DMS153 (cell line): ENCODE data around the gene NDUFB2.
A peak's percentile ranks its signal among the peaks of the same experiment; 100 is the strongest.
"Not testable (repeated sequence)": the region's sequence is repeated elsewhere in the genome, so short reads cannot be mapped to it uniquely, and the experiment has no call there.

ENCODE experiments used
- DNase-seq: peaks from one replicate; lab custom pipeline; 2025; lab: John Stamatoyannopoulos, UW

Gene NDUFB2

GRCh38 chr7:140689199-140690152 lies 7.0 kb upstream of the NDUFB2 start:
- DNase-seq = no peak

DNA sequence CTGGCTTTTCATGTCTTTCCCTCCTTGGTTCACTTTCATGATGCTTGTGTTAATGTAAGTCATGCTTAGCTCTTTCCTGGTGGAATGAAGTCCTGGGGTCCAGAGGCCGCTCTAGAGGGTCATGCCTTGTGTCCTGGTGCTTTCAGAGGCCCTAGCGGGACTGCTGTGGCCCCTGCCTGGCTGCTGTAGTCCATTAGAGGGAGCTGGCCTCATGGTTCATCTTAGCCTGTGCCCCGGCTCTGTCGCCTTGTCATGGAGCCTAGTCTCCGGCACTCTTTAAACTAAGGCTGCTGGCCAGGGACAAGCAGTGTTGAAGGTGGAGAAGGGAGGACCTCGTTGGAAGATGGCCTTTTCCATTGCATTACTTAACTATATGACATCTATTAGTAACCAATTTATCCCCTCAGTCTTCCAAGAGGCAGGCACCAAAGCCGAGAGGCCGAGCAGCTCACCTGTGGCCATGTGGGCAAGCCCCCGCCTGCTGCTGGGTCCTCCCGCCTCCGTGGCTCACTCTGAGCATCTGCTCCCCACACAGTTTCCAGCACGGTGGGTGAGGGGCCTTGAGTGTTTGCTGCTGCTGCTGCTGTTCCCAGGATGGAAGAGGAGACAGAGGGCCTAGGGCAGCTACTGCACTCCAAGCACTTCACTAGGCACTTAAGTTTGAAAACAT lies 5.0 kb upstream of the NDUFB2 start:
- DNase-seq = no peak

GRCh38 chr7:140693849-140694248 lies 2.7 kb upstream of the NDUFB2 start:
- DNase-seq = not testable (repeated sequence)

- DNase-seq = no peak
These were observed 1.9 kb upstream of the NDUFB2 start for GRCh38 chr7:140694592-140694991.

DNA sequence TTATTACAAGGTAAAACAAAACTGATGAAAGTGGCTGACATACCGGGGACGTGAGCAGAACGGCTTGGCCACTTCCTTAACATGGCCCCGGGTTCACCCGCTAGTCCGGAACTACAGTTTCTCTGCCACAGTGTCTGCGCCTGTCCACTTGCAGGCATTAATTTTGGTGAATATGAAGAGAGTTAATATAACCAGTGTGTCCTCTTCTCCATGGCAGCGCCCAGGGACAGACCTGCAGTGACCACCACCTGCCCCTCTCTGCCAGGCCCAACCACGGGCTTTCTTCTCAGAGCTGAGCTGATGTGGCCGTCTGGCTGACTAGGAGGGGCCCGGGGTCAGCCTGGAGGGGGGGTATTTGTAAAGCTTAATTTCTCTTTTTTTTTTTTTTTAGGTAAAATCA lies 1.1 kb upstream of the NDUFB2 start:
- no peak for DNase-seq

DNA sequence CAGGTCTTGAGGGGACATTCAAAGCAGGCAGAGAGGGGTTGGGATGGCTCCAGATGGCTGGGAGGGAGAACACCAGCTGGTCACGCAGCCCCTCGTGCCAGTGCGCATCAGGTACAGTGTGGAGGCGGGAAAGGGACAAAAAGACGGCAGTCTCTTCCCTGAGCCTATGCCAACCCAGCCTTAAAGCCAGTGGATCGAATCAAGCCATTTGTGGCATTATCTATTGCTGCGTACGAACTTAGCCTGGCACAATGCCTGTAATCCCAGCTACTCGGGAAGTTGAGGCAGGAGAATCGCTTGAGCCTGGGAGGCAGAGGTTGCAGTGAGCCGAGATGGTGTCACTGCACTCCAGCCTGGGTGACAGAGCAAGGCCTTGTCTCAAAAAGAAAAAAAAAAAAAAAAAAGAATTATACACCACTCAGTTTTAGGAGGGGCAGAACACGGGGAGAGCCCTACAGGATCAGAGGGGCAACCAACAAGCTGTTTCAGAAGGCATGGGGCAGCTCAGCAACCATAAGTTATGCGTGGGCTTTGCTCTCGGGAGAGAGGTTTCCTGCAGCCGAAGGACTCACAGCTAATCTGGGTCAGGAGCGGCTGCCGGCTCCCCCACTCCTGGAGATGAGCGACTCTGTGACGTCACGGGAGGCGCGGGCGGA lies 356 bp upstream of the NDUFB2 start:
- peak; percentile 76 for DNase-seq

GRCh38 chr7:140697447-140698143 lies 1.1 kb downstream of the NDUFB2 start:
- DNase-seq = no peak

DNA sequence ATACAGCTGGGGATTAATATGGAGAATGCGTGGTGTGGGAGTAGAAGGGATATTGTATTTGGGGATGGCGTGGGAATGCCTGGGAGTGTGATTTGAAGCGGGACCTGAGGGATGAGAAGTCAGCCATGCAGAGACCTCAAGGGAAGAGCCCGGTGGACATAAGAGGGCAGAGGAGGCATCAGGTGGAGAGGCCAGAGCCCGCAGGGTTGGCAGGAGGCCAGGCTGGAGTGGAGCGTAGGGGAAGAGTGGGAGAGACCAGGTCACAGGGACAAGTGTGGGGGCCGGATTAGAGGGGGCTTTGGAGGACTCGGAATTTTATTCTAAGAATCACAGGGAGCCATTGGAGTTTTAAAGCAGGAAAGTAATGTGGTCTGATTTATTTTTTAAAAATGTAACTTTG lies 2.0 kb downstream of the NDUFB2 start:
- DNase-seq = no peak

DNA sequence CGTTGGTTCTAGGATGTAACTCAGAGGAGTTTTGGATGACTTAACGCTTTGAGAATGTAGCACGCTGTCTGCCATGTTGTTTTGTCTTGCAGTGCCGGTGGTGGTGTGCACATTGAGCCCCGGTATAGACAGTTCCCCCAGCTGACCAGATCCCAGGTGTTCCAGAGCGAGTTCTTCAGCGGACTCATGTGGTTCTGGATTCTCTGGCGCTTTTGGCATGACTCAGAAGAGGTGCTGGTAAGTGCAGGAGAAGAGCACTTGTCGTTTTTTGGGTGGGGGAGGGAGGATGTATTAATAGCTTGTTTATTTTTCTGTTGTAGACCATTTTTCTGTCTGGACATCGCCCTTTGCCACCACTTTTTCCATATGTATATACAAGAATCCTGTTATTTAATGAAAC lies 6.3 kb downstream of the NDUFB2 start:
- no peak for DNase-seq

DNA sequence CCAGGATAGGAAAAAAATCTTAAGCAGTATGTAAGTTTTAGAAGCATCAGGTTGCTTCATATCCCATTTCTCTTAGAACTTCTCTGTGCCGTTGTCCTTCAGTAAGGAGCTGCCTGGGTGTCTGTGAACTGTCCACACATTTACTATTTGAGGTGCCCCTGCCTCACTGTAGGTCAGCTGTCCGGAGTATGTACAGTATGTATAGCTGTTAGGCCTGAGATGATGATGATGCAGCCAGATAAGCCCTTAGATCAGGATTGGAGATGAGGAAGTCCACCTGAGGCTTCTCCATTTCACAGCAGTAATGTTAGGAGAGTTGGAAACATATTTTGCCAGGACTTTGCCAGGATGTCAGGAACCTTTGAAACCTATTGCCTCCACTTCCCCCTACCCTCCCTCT lies 7.7 kb downstream of the NDUFB2 start:
- no peak for DNase-seq

GRCh38 chr7:140707132-140707531 lies 10.6 kb downstream of the NDUFB2 start:
- no peak for DNase-seq

DNA sequence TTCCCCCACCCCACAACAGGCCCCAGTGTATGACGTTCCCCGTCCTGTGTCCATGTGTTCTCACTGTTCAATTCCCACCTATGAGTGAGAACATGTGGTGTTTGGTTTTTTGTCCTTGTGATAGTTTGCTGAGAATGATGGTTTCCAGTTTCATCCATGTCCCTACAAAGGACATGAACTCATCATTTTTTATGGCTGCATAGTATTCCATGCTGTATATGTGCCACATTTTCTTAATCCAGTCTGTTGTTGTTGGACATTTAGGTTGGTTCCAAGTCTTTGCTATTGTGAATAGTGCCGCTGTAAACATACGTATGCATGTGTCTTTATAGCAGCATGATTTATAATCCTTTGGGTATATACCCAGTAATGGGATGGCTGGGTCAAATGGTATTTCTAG lies 12.3 kb downstream of the NDUFB2 start:
- not testable (repeated sequence) for DNase-seq

GRCh38 chr7:140712392-140712791 lies 15.9 kb downstream of the NDUFB2 start:
- DNase-seq = not testable (repeated sequence)

GRCh38 chr7:140714331-140715040 lies 18.0 kb downstream of the NDUFB2 start:
- DNase-seq = no peak

DNA sequence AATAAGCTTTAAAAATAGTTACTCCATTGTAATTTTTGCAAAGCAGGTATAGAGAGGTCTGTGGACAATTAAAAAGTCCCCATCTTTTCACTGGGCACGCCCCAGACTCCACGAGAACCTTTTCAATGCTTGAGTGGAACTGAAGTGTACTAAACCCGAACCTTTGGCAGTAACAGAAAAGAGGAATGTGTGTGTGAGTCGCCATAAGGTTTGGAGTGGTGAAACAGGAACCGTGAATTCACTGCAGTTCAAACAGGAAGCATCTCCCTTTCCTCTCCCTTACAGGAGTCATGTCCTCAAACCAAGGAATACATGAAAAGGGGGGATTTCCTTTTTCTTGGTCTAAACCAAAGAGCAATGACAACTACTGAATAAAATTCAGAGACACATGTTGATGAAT lies 23.2 kb downstream of the NDUFB2 start:
- DNase-seq = no peak

- DNase-seq = no peak
These were observed 25.7 kb downstream of the NDUFB2 start for GRCh38 chr7:140722254-140722653.

DNA sequence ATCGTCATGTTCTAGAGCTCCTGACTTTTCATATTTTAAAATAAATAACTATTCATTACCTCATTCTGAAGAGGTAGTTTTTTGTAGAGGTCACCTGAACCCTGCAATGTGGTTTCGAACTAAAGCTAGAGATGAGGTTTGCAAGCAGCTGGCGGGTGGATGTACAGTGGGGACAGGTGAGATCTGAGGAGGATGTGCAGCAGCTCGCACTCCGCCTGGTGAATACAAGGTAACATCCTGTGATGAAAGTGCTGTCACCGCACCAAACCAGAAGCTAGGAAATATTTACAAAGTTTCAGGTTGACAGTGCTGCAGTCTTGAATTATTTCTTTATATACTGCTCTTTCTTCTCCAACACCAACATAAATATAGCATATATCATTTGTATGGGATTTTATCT lies 26.5 kb downstream of the NDUFB2 start:
- DNase-seq = no peak

DNA sequence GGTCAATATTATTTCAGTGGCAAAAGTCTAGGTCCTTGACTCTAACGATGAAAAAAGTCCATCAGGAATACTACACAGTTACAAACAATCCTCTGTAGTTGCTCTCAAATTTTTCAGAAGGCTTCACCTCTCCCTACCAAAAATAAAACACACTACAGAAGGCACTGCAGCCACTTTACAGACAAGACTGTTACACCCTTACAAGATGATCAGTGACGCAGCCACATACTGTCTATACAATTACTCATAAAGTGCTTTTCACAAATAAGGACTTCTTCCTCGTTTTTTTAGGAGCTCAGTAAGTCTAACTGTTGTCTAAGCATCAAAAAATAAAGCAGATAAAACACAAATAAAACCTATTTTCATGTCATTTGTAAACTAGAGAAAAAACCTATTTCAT lies 27.1 kb downstream of the NDUFB2 start:
- DNase-seq = no peak

DNA sequence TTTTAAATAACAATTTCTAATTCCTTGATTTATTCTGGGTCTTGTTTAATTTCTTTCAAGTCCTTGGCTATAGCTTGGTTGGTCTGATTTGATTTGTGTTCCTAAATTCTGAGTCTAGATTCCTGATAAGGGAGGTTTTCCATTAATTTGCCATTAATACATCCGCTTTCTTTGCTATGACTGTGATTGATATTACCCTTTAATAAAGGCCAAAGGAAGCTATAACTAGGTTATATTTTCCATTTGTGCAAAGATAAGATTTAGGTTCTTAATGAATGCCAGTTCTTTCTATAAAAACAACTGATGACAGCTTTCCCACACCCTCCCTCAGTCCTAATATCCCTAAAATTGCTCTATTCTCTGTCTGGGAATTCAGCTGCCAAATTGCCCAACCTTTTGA lies 28.2 kb downstream of the NDUFB2 start:
- no peak for DNase-seq

DNA sequence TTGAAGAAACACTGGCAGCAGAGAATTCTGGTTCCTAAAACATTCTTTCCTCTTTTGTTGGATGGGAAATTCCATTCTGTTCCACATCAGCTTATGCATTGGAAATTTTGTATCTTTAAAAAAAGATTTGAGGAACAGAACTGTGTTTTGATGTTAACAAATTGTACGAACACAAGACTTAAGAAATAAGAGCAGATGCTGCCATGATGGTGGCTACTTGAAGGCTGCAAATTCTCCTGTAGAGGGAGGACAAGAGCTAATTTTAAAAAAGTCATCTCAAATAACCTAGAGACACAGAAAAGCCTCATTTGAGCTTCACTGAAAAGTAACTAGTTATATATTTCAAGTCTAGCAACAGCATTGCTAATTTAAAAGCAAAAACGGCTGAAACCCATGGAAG lies 29.8 kb downstream of the NDUFB2 start:
- no peak for DNase-seq

GRCh38 chr7:140732416-140732815 lies 35.9 kb downstream of the NDUFB2 start:
- peak; percentile 40 for DNase-seq

DNA sequence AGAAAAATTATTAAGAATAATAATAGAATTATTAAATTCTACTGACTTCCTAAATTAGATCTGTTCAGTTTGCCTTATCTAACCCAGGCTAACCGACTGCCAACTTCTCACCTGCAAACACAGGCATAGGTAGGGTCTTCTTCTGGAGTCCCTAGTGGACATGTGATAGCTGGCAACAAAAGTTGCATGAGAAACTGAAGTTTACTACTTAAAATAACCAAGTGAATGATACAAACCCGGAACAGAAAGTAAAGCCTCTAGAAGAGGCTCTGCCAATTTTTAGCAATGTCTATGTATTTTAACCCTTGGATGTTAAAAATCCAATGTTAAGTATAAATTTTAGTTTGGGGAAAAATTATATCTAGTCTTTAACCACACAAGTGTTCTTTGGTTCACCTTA lies 37.6 kb downstream of the NDUFB2 start:
- no peak for DNase-seq
